Spleen (tissue), 11 donors: ENCODE measurements around the gene CEMIP. TPM values are rescaled to one million over a fixed set of nuclear protein-coding genes. Genes with fewer than 3 reads are reported as not detected.

Experiments used
- DNase-seq: peaks from one replicate; pipeline ENCODE4 v3.0.0-alpha.2; 2020
- H3K27ac ChIP-seq, 8 donors: fragments of 200-600 bp; sonication (generic) in 7 of 8; 1 replicate in 4 of 8; 2 replicates in 4 of 8; pipeline versions ENCODE4 v1.5.0 to v1.8.0; 2016 to 2021; ENCODE audit warnings: inconsistent platforms in 4 of 8, mild to moderate bottlenecking in 4 of 8, moderate library complexity in 1 of 8
- H3K27me3 ChIP-seq, 7 donors: fragments of 200-600 bp; sonication (generic) in 6 of 7; replicated peaks in 1 of 7; 1 replicate in 4 of 7; 2 replicates in 3 of 7; pipeline versions ENCODE4 v1.5.0 to v1.8.0; 2016 to 2021; ENCODE audit warnings: inconsistent platforms in 3 of 7, mild to moderate bottlenecking in 1 of 7
- H3K36me3 ChIP-seq, 6 donors: fragments of 200-600 bp; sonication (generic) in 5 of 6; 1 replicate in 4 of 6; 2 replicates in 2 of 6; pipeline versions ENCODE4 v1.5.0 to v1.8.0; 2016 to 2021; ENCODE audit warnings: inconsistent platforms in 2 of 6
- H3K4me1 ChIP-seq, 6 donors: fragments of 200-600 bp; sonication (generic) in 5 of 6; 1 replicate in 3 of 6; 2 replicates in 3 of 6; pipeline versions ENCODE4 v1.5.0 to v1.8.0; 2016 to 2021; ENCODE audit warnings: inconsistent platforms in 3 of 6
- H3K4me3 ChIP-seq, 8 donors: fragments of 200-600 bp; sonication (generic) in 7 of 8; 1 replicate in 4 of 8; 2 replicates in 4 of 8; pipeline versions ENCODE4 v1.5.0 to v1.8.0; 2016 to 2021; ENCODE audit warnings: inconsistent platforms in 4 of 8, mild to moderate bottlenecking in 4 of 8, moderate library complexity in 2 of 8
- H3K9me3 ChIP-seq, 8 donors: fragments of 200-600 bp; sonication (generic) in 7 of 8; 1 replicate in 4 of 8; 2 replicates in 4 of 8; pipeline versions ENCODE4 v1.5.0 to v1.8.0; 2016 to 2021; ENCODE audit warnings: inconsistent platforms in 4 of 8
- CTCF ChIP-seq, 11 experiments: fragments of 200-600 bp in 7 of 11; fragments of 450-650 bp in 4 of 11; sonication (generic) in 4 of 11; IDR thresholded peaks in 8 of 11; conservative IDR thresholded peaks in 3 of 11; 1 replicate in 7 of 11; 2 replicates in 4 of 11; pipeline versions ENCODE4 v1.4.0 to v1.8.0; 2016 to 2021; ENCODE audit warnings: antibody characterized with exemption in 11 of 11, inconsistent platforms in 4 of 11, mild to moderate bottlenecking in 1 of 11
- POLR2A ChIP-seq, 3 donors: fragments of 450-650 bp; IDR thresholded peaks; one replicate each; pipeline ENCODE4 v1.5.1; 2017; ENCODE audit warnings: antibody characterized with exemption in 3 of 3, mild to moderate bottlenecking in 1 of 3
- POLR2AphosphoS5 ChIP-seq, 3 donors: sonication (generic); formaldehyde crosslinking; IDR thresholded peaks; one replicate each; pipeline ENCODE4 v1.5.1; 2017; ENCODE audit warnings: antibody characterized with exemption in 3 of 3
- WGBS, 5 donors: extraction: QIAGEN DNeasy Blood & Tissue Kit in 3 of 5; methylation state at CpG; one replicate each; pipeline versions ENCODE4 v1.1.5 to v1.1.7; 2013 to 2018; 5-methylcytosine and 5-hydroxymethylcytosine counted together
- intact Hi-C: fragments of 100-400 bp; cut with DNase I; formaldehyde crosslinking; loops from one replicate; pipeline ENCODE4 v1.15.0; 2023; ENCODE audit warnings: low total_unique reads
- polyA plus RNA-seq, 3 donors: library from polyadenylated mRNA; stranded (reverse); fragments of 200-250 nt; gene quantifications; one replicate each; pipeline ENCODE4 v1.2.1, GENCODE V29; 2013
- total RNA-seq, 7 donors: library from RNA; depleted of rRNA in 3 of 7; stranded (reverse); fragments of >200 nt in 3 of 7; fragmentation: NEBNext Ultra II Directional in 4 of 7; extraction: Animal tissue kit (Norgen Biotek cat#: 25700) in 4 of 7; gene quantifications; one replicate each; pipeline versions ENCODE4 v1.1.0 to v1.2.1, GENCODE V29; 2016 to 2021
- donor health status: healthy with polysubstance abuse.
- donor health status: DM: no; HTN: no; CAD: no; lungs with moderate emphysema.
- donor health status: DM: no; HTN: no; CAD: no.
- donor health status: Bipolar disorder and iron deficiency.
- donor health status: healthy.
- donor health status: DM: no; HTN: no; CAD: no.
- donor health status: DM: yes; HTN: yes; CAD: no.

Gene CEMIP
- total and polyA plus RNA-seq, 10 donors = 0.20 to 3.0 (median 1.0) TPM; not detected in 1

DNA sequence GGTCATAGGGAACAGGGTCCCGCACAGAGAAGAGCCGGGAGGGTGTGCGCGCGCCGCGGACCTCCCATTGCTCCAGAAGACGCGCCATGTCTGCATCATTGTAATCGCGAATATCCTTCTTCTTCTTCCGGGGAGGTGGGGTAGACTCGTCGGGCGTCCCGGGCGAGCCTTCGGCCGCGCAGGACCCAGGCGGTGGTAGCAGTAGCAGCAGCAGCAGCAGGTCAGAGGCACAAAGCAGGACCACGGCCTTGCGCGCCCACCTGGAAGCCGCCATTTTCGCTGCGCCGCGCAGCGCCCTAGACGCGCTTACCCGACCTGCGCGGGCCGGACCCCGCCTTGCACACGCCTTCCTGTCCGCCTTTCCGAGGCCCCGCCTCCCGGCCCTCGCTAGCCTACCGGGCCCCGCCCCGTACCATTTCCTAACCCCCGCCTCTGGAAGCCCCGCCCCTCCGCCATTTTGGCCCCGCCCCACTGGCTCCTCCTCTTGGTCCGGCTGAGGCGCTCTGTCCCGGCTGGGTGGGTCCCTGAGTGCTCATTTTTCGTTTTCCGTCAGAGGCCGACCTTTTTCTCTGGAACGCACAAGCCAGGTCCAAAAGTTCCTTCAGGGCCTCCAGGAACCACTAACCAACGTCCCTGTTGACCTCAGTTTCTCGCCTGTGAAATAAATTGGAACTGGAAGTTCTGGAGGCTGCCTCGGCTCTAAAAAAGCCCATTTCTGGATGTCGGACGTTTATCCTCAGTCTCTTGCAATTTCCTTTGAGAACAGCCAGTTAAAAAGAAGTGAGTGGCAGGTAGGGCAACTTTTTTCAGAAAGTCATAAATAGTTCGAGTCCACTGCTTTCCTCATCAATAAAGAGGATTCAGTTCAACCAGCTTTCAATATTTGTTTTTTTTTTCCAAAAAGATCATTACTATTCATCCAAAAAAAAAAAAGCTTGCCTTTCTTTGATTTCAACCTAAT lies 210.6 kb downstream of the CEMIP start, which contains the start of gene MESD:
Gene MESD (minus strand): TSS at position 302 of the 961 bp plus-strand sequence. CDS start 28 bp downstream, at position 274.
- Histone ChIP-seq H3K27me3 (no peaks in the 10 kb centered on the region), H3K4me3 (peak within 1 kb of the TSS; percentile 74 to 93 (median 89)), H3K9me3 (no peaks in the 10 kb centered on the region), H3K4me1 (peaks cover 29 to 69% (median 59%) of the 10 kb centered on the region in 6 donors), H3K36me3 (peaks cover 0 to 3% (median 0%) of the 10 kb centered on the region in 6 donors), H3K27ac (peak within 1 kb of the TSS; percentile 85 to 96 (median 92))
- 0 to 1% (median 1%) methylated on average over 47 to 63 of the region's 63 CpGs for WGBS, 5 donors
- TF ChIP-seq POLR2A (IDR thresholded peaks at IDR 0.05) (peak in 2 of 3 donors; percentile 20 to 68), CTCF (IDR thresholded peaks at IDR 0.05 in 8 of 11, conservative IDR thresholded peaks at IDR 0.05 in 3 of 11) (peak in 1 of 11 experiments; percentile 43), POLR2AphosphoS5 (IDR thresholded peaks at IDR 0.05) (peak; percentile 95 to 98 (median 97))
- peak; percentile 99 for DNase-seq
- intact Hi-C loops = loop anchor here (10.0 kb wide), 1 partner anchor 115 kb away; no protein-coding TSS in a partner anchor

DNA sequence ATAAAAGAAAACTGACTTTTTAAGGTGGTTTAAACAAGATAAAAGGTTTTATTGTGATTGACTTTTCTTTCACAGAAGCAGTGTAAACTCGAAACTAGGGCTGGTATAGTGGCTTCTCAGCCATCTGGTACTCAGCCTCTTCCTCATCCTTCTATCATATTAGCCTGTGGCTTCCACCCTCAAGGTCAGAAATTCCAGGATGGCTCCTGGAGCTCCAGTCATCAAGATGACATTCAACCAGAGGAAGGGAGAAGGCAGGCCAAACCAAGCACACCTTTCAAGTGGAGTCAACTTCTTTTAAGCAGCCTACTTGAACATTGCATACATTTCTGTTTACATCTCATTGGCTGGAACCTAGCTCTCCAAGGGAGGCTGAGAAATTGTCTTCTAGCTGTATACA lies 211.8 kb downstream of the CEMIP start:
- H3K36me3 ChIP-seq = no peaks in the 10 kb centered on the region
- H3K9me3 ChIP-seq = no peaks in the 10 kb centered on the region
- DNase-seq = no peak
- 74 to 92% (median 83%) methylated on average over 1 of the region's 1 CpG for WGBS, 5 donors
- H3K27me3 ChIP-seq = no peaks in the 10 kb centered on the region
- H3K4me1 ChIP-seq = peaks cover 23 to 57% (median 48%) of the 10 kb centered on the region in 6 donors
- H3K27ac ChIP-seq = peak overlapping the region in 3 of 8 donors; percentile 28 to 95 (median 90)
- TF ChIP-seq POLR2A (IDR thresholded peaks at IDR 0.05) = no peak
- TF ChIP-seq POLR2AphosphoS5 (IDR thresholded peaks at IDR 0.05) = no peak
- TF ChIP-seq CTCF (IDR thresholded peaks at IDR 0.05 in 8 of 11, conservative IDR thresholded peaks at IDR 0.05 in 3 of 11) = no peak
- no peak overlapping the region for H3K4me3 ChIP-seq
- intact Hi-C loops = loop anchor here (10.0 kb wide), 1 partner anchor 114 kb away; no protein-coding TSS in a partner anchor

GRCh38 chr15:80991421-80991820 lies 212.3 kb downstream of the CEMIP start:
- Histone ChIP-seq H3K4me1 (peaks cover 21 to 53% (median 44%) of the 10 kb centered on the region in 6 donors), H3K4me3 (no peak overlapping the region), H3K36me3 (no peaks in the 10 kb centered on the region), H3K27ac (peak overlapping the region in 3 of 8 donors; percentile 12 to 95 (median 28)), H3K9me3 (peaks cover 0 to 3% (median 1%) of the 10 kb centered on the region in 8 donors), H3K27me3 (no peaks in the 10 kb centered on the region)
- intact Hi-C loops = loop anchor here (10.0 kb wide), 1 partner anchor 113 kb away; no protein-coding TSS in a partner anchor
- DNase-seq = no peak
- TF ChIP-seq POLR2AphosphoS5 (IDR thresholded peaks at IDR 0.05) = no peak
- TF ChIP-seq CTCF (IDR thresholded peaks at IDR 0.05 in 8 of 11, conservative IDR thresholded peaks at IDR 0.05 in 3 of 11) = no peak
- no peak for TF ChIP-seq POLR2A (IDR thresholded peaks at IDR 0.05)
- 55 to 63% (median 57%) methylated on average over 5 of the region's 5 CpGs for WGBS, 5 donors
